ENCODE measurements around the gene RFTN1.

DNA sequence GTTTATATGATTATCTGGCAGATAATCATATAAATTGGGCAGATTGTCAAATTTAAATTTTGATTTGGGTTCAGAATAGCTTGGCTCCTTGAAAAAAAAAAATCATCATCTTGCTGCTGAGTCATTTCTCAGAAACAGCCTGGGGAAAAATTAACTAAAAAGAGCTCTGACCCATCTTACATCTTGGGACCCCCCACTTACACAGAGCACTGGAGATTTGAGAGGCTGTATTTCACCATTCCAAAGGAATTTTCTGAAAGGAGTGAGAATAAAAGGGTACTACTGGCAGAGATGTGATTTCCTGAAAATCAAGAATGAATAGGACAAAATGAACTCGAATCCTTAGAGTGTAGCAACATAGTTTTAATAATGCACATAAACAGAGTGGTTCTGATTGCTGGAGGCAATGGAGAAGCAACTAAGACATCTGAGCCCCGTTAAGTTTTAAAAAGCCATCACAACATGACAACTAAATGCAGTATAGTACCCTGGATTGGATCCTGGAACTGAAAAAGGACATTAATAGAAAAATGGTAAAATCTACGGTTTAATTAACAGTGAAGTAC is 97.5 kb downstream of the RFTN1 start:
- TF ChIP-seq EP300 (IDR thresholded peaks at IDR 0.05; ENCODE audit: borderline replicate concordance in 1 of 2, control insufficient read depth in 1 of 2, low read depth in 2 of 2, low read length in 2 of 2) = no peak
- TF ChIP-seq POLR2AphosphoS5 (IDR thresholded peaks at IDR 0.05; ENCODE audit: low read length) = no peak
- TF ChIP-seq, protein P1, sequence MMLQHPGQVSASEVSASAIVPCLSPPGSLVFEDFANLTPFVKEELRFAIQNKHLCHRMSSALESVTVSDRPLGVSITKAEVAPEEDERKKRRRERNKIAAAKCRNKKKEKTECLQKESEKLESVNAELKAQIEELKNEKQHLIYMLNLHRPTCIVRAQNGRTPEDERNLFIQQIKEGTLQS (IDR thresholded peaks at IDR 0.05; ENCODE audit: borderline replicate concordance, extremely low read depth, low read depth, low read length) = no peak
- no peak for TF ChIP-seq POLR2A (IDR thresholded peaks at IDR 0.05; ENCODE audit: low read depth, low read length)
- TF ChIP-seq, protein P2, sequence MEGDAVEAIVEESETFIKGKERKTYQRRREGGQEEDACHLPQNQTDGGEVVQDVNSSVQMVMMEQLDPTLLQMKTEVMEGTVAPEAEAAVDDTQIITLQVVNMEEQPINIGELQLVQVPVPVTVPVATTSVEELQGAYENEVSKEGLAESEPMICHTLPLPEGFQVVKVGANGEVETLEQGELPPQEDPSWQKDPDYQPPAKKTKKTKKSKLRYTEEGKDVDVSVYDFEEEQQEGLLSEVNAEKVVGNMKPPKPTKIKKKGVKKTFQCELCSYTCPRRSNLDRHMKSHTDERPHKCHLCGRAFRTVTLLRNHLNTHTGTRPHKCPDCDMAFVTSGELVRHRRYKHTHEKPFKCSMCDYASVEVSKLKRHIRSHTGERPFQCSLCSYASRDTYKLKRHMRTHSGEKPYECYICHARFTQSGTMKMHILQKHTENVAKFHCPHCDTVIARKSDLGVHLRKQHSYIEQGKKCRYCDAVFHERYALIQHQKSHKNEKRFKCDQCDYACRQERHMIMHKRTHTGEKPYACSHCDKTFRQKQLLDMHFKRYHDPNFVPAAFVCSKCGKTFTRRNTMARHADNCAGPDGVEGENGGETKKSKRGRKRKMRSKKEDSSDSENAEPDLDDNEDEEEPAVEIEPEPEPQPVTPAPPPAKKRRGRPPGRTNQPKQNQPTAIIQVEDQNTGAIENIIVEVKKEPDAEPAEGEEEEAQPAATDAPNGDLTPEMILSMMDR (IDR thresholded peaks at IDR 0.05 in 2 of 3, conservative IDR thresholded peaks at IDR 0.05 in 1 of 3; ENCODE audit: control insufficient read depth in 2 of 3, extremely low read depth in 1 of 3, insufficient read depth in 1 of 3, low read depth in 3 of 3, low read length in 3 of 3) = no peak
- no peak for TF ChIP-seq SPI1 (IDR thresholded peaks at IDR 0.05; ENCODE audit: borderline replicate concordance, insufficient read depth, low read depth, low read length)
- no peak for TF ChIP-seq E2F4 (IDR thresholded peaks at IDR 0.05; ENCODE audit: low read depth, low read length)
- no peak for TF ChIP-seq SP1 (IDR thresholded peaks at IDR 0.05; ENCODE audit: low read depth, low read length)
- no peak for TF ChIP-seq CBX5 (IDR thresholded peaks at IDR 0.05; ENCODE audit: low read depth)
- no peak for TF ChIP-seq GABPA (IDR thresholded peaks at IDR 0.05; ENCODE audit: low read depth)
